ACHN (cell line): Measurements from ENCODE around the gene OR5AC2.

Experiments used
- DNase-seq: peaks from one replicate; pipeline ENCODE4 v3.0.0-alpha.2; 2015
- in situ Hi-C: cut with HindIII; loops from 2 replicates; pipeline ENCODE4 v1.10.0; 2017; ENCODE audit warnings: low sequenced_read_pairs, low pct_ligation_motif_present, low pct_unique_long_range_greater_than_20kb

OR5AC2 gene

GRCh38 chr3:98086873-98087272, at the start of gene OR5AC2:
Gene OR5AC2 (plus strand): TSS chr3:98087173. CDS start chr3:98087173, 0 bp downstream.
- no peak for DNase-seq

GRCh38 chr3:98038286-98038685, 48.7 kb upstream of the OR5AC2 start:
- DNase-seq = no peak
- in situ Hi-C loops = no loop called here

More at GRCh38 chr3:98086873-98087272, at the start of gene OR5AC2:
- in situ Hi-C loops = no loop called here

- in situ Hi-C loops = no loop called here
These were observed 48.1 kb upstream of the OR5AC2 start for GRCh38 chr3:98038876-98039275.

GRCh38 chr3:98039322-98040024, 47.5 kb upstream of the OR5AC2 start:
- in situ Hi-C loops = no loop called here

More at GRCh38 chr3:98038876-98039275, 48.1 kb upstream of the OR5AC2 start:
- no peak for DNase-seq

GRCh38 chr3:98041350-98041749, 45.6 kb upstream of the OR5AC2 start:
- in situ Hi-C loops = no loop called here

More at GRCh38 chr3:98039322-98040024, 47.5 kb upstream of the OR5AC2 start:
- peak; percentile 75 for DNase-seq

GRCh38 chr3:98048586-98048985, 38.4 kb upstream of the OR5AC2 start:
- in situ Hi-C loops = no loop called here
- no peak for DNase-seq

More at GRCh38 chr3:98041350-98041749, 45.6 kb upstream of the OR5AC2 start:
- no peak for DNase-seq

- in situ Hi-C loops = no loop called here
These were observed 37.7 kb upstream of the OR5AC2 start for GRCh38 chr3:98049271-98049670.

GRCh38 chr3:98056035-98056434, 30.9 kb upstream of the OR5AC2 start:
- no peak for DNase-seq
- in situ Hi-C loops = no loop called here

More at GRCh38 chr3:98049271-98049670, 37.7 kb upstream of the OR5AC2 start:
- DNase-seq = no peak

GRCh38 chr3:98057631-98058030, 29.3 kb upstream of the OR5AC2 start:
- DNase-seq = no peak
- in situ Hi-C loops = no loop called here

- no peak for DNase-seq
- in situ Hi-C loops = no loop called here
These were observed 28.6 kb upstream of the OR5AC2 start for GRCh38 chr3:98058244-98058960.

- no peak for DNase-seq
- in situ Hi-C loops = no loop called here
These were observed 18.1 kb upstream of the OR5AC2 start for GRCh38 chr3:98068824-98069223.

GRCh38 chr3:98070840-98071239, 16.1 kb upstream of the OR5AC2 start:
- DNase-seq = no peak
- in situ Hi-C loops = no loop called here

GRCh38 chr3:98073486-98073885, 13.5 kb upstream of the OR5AC2 start:
- no peak for DNase-seq
- in situ Hi-C loops = no loop called here

- in situ Hi-C loops = no loop called here
- no peak for DNase-seq
These were observed 8.9 kb downstream of the OR5AC2 start for GRCh38 chr3:98095882-98096281.

- DNase-seq = no peak
- in situ Hi-C loops = no loop called here
These were observed 12.9 kb downstream of the OR5AC2 start for GRCh38 chr3:98099848-98100247.

- no peak for DNase-seq
- in situ Hi-C loops = no loop called here
These were observed 21.2 kb downstream of the OR5AC2 start for GRCh38 chr3:98108162-98108561.

- in situ Hi-C loops = no loop called here
- DNase-seq = no peak
These were observed 23.0 kb downstream of the OR5AC2 start for GRCh38 chr3:98109807-98110549.

GRCh38 chr3:98110550-98110908, 23.6 kb downstream of the OR5AC2 start:
- no peak for DNase-seq
- in situ Hi-C loops = no loop called here

- no peak for DNase-seq
- in situ Hi-C loops = no loop called here
These were observed 27.3 kb downstream of the OR5AC2 start for GRCh38 chr3:98114264-98114663.
